H7 (cell line): ENCODE results near the gene DRD2. TPM values are rescaled to one million over a fixed set of nuclear protein-coding genes. Genes with fewer than 3 reads are reported as not detected.

Experiments used
- DNase-seq: peaks from one replicate; pipeline ENCODE4 v3.0.0; 2012
- H3K27me3 ChIP-seq: 2 replicates; pipeline ENCODE4 v1.6.0; 2011; ENCODE audit warnings: mild to moderate bottlenecking, low read length; ENCODE audit not compliant: control insufficient read depth, insufficient read depth
- H3K36me3 ChIP-seq: replicated peaks from 2 replicates; pipeline ENCODE4 v1.5.1; 2011; ENCODE audit warnings: low read length; ENCODE audit not compliant: control insufficient read depth, insufficient read depth
- H3K4me3 ChIP-seq: 2 replicates; pipeline ENCODE4 v1.5.1; 2011; ENCODE audit warnings: low read depth, mild to moderate bottlenecking, control low read depth, low read length, moderate library complexity; ENCODE audit not compliant: insufficient read depth
- total RNA-seq: library from RNA; depleted of rRNA; stranded (reverse); fragments of >200 nt; shearing (Covaris generic); gene quantifications from 2 replicates; pipeline ENCODE4 v1.2.3, GENCODE V29; 2014

The DRD2 gene
- total RNA-seq, 1 experiment from 2014 or later: 0.38 TPM

DNA sequence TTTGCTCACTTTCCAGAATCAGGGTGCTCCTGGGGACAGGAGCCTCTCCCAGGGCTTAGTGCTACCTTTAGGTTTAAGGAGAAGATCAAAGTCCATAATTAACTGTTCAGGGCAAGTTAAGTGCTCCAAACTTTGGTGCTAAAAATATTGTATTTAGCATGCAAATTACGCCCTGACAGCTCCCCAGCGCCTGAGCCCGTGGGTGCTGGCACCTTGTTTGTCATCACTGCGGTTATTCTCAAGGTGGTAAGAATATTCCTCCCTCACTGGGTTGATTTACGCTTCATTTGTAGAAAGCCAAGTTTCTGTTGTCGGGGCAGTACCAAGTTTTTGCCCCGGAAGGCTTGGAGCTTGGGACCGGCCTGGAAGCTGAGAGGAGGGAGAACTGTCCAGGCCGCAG is 66.3 kb downstream of the DRD2 start:
- no peaks in the 10 kb centered on the region; the same call in 1 of the 2 replicates for H3K27me3 ChIP-seq

DNA sequence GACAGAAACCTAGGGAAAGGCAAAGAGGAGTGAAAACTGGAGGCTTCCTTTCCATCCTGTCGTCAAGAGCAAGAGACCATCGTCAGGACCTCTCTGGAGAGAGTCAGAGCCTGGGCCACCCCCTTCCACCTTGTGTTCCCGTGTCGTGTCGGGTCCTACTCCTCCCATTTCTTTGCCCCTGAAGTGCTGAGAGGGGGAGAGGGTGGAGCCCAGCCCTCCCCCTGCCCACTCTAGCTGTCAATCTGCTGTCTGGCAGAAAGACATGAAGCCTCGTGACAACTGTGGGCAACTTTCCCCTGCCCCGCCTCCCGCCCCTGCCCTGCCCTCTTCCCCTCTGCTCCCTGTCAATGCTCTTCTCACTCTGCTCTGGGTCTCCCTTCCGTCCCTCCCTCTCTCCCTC is 67.0 kb downstream of the DRD2 start:
- H3K27me3 ChIP-seq: no peaks in the 10 kb centered on the region; the same call in 1 of the 2 replicates
- no peak overlapping the region for H3K4me3 ChIP-seq
- no peak for DNase-seq
- no peaks in the 10 kb centered on the region for H3K36me3 ChIP-seq

More for the DNA sequence above, 66.3 kb downstream of the DRD2 start:
- Histone ChIP-seq H3K4me3 (no peak overlapping the region), H3K36me3 (no peaks in the 10 kb centered on the region)
- no peak for DNase-seq

- H3K36me3 ChIP-seq: no peaks in the 10 kb centered on the region
- no peak for DNase-seq
- H3K4me3 ChIP-seq: no peak overlapping the region
- no peaks in the 10 kb centered on the region; the same call in 1 of the 2 replicates for H3K27me3 ChIP-seq
These were observed 68.0 kb downstream of the DRD2 start for GRCh38 chr11:113407163-113407562.

- no peak overlapping the region for H3K4me3 ChIP-seq
- no peaks in the 10 kb centered on the region for H3K36me3 ChIP-seq
- DNase-seq: no peak
- no peaks in the 10 kb centered on the region; the same call in 1 of the 2 replicates for H3K27me3 ChIP-seq
These were observed 69.3 kb downstream of the DRD2 start for GRCh38 chr11:113405724-113406478.

DNA sequence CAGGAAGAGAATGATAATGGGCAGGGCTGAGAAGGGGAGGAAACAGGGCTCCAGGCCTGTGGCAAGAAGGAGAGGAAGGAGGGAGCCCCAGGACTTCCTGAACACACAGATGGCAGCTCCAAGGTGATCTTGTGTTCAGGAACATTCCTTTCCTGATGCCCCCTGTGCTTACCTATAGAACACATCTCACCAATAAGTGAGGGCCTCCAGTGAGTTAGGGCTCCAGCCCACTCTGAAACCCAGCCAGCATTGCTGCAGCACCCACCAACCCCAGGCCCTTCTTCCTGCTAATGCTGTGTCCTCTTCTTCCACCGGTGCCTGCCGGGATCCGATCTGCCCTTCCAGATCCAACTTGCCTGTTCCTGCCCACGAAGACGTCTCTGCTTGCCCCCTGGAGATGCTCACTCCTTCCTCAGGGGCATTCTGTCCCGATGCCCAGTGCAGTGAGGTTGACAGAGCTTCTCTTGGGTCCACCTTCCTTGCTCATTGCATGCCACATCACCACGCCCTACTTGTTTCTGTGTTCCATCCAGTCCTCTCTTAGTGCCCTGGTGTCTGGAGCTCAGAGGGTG is 70.3 kb downstream of the DRD2 start:
- no peak overlapping the region for H3K4me3 ChIP-seq
- no peak for DNase-seq
- H3K27me3 ChIP-seq: no peaks in the 10 kb centered on the region; the same call in 1 of the 2 replicates
- no peaks in the 10 kb centered on the region for H3K36me3 ChIP-seq

DNA sequence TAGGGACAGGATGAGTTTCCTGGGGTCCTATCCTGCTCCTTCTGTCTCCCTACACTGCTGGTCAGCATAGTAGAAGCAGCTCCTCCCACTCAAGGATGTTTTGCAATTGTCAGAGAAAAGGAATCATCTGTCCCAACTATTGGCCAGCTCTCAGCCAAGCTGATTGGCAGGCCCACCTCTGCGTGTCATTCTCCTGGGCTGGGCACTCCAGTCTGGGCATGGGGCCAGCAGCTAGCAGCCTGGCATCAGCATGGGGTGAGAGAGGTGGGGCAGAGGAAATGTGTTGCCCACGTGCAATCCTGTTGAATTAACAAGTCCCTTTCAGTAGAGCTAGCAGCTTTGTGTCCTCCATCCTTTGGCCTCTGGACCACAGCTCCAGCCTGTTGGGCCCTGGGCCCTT is 73.5 kb downstream of the DRD2 start:
- DNase-seq: no peak
- Histone ChIP-seq H3K36me3 (no peaks in the 10 kb centered on the region), H3K4me3 (no peak overlapping the region), H3K27me3 (no peaks in the 10 kb centered on the region; the same call in 1 of the 2 replicates)

DNA sequence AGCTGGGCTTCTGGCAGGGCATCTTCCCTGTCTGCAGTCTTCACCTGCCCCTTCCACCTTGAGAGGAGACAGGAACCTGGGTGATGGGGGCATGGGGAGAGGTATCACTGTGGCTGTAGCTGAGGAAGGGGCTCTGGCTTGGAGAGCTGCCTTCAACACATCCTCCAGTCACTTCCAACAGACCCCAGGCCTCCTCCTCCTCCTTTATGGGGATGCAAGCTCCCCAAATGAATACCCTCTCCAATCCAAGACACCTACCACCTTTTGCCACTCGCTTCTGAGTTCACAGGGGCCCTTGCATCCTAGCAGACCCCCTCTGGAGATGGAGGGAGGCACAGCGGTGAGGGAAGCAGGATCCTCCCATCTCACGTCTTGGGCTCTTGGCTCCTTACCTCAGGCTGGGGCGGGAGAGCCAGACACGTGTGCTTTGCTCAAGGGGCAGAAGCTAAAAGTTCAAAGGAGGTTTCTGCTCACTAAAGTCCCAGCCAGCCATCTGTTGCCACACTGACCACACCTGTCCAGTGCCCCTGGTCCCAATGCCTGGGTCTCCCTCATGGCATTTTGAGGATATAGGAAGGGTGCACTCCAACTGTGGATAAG is 74.5 kb downstream of the DRD2 start:
- Histone ChIP-seq H3K27me3 (no peaks in the 10 kb centered on the region; the same call in 1 of the 2 replicates), H3K36me3 (no peaks in the 10 kb centered on the region), H3K4me3 (no peak overlapping the region)
- DNase-seq: no peak

- no peak for DNase-seq
- Histone ChIP-seq H3K36me3 (no peaks in the 10 kb centered on the region), H3K4me3 (no peak overlapping the region), H3K27me3 (no peaks in the 10 kb centered on the region)
These were observed 76.3 kb downstream of the DRD2 start for GRCh38 chr11:113398669-113399430.

- no peak overlapping the region for H3K4me3 ChIP-seq
- H3K27me3 ChIP-seq: no peaks in the 10 kb centered on the region
- no peaks in the 10 kb centered on the region for H3K36me3 ChIP-seq
- DNase-seq: no peak
These were observed 77.4 kb downstream of the DRD2 start for GRCh38 chr11:113397821-113398220.

DNA sequence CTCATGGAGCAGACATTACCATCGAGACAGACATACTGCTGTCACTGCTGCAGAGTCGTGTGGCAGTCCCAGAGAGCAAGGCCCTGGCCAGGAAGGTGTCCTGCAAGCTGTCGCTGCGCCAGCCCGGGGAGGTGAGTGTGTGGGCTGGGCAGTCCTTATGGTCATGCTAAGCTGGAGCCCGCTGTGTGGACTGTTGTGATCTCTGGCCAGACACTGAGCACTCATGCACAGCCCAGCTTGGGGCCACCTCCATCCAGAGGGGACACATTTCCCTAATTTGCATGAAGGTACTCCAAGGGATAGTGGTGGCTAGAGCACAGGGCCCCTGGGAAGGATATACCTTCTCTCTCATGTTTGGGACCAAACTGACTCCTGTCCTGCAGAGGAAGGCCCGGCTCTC is 78.0 kb downstream of the DRD2 start:
- no peak for DNase-seq
- Histone ChIP-seq H3K4me3 (no peak overlapping the region), H3K27me3 (no peaks in the 10 kb centered on the region), H3K36me3 (no peaks in the 10 kb centered on the region)

DNA sequence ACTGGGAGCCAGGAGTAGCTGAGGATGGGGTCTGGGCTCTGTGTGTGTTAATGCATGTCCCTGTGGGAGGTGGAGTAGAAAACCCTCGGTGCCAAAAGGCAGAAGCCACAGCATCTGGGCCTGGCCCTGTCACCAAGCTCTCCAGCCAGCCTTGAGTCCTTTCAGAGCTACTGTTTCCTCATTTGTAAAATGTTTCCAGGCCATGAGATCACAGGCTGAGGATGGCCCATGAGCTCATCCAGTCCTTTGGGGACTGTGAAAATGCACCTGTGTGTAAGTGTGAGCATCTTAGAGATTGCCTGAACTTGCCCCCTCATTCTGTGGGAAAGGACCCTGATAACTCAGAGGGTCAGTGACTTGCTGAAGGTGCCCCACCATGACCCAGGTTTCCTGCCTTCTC is 78.5 kb downstream of the DRD2 start:
- Histone ChIP-seq H3K36me3 (no peaks in the 10 kb centered on the region), H3K27me3 (no peaks in the 10 kb centered on the region), H3K4me3 (no peak overlapping the region)
- no peak for DNase-seq

DNA sequence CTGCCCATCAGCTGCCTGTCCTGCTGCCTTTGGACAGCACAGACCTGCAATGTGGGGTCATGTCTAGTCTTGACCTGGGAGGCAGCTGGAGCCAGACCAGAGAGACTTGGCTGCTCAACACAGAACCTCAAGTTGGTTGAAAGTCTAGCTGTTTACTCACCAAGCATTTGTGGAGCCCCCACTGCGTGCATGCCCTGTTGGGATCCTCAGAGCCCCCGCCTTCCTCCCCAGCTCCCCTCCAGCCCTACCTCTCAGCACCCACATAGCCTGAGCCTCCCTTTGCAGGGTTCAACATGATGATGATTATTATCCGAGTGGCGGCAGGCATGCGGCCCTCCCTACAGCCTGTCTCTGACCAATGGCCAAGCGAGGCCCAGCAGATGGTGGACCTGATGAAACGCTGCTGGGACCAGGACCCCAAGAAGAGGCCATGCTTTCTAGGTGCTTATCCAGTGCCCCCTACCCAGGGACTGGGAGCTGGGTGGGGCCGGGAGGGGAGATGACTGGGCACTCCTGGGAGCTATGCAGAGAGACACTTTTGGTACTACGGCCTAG is 79.3 kb downstream of the DRD2 start:
- no peaks in the 10 kb centered on the region for H3K27me3 ChIP-seq
- no peak overlapping the region for H3K4me3 ChIP-seq
- no peaks in the 10 kb centered on the region for H3K36me3 ChIP-seq
- DNase-seq: no peak

DNA sequence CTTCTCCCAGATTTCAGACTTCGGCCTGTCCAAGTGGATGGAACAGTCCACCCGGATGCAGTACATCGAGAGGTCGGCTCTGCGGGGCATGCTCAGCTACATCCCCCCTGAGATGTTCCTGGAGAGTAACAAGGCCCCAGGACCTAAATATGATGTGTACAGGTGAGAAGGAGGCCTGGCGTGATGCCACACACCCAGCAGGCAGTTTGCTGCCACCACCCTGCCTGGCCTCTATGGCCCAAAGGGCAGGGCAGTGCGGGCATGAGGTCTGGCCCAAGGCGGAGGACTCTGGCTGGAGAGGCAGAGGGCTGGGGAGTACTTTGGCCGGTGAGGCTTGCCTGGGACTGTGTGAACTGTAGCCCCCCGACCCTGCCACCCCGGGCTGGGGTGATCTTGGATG is 80.3 kb downstream of the DRD2 start:
- H3K27me3 ChIP-seq: no peaks in the 10 kb centered on the region
- no peak overlapping the region for H3K4me3 ChIP-seq
- DNase-seq: no peak
- no peaks in the 10 kb centered on the region for H3K36me3 ChIP-seq

DNA sequence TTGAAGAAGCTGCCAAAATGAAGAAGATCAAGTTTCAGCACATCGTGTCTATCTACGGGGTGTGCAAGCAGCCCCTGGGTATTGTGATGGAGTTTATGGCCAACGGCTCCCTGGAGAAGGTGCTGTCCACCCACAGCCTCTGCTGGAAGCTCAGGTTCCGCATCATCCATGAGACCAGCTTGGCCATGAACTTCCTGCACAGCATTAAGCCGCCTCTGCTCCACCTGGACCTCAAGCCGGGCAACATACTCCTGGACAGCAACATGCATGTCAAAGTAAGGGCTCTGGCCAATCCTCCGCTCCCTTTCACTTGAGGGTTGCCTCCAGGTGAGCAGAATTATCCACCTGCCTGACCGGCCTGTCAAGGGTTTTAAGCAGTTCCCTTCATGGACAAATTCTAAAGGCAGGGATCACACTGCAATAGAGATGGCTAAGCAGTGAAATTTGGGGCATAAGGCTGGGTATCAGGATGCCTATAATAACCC is 81.7 kb downstream of the DRD2 start:
- no peaks in the 10 kb centered on the region for H3K27me3 ChIP-seq
- no peak overlapping the region for H3K4me3 ChIP-seq
- H3K36me3 ChIP-seq: no peaks in the 10 kb centered on the region
- no peak for DNase-seq
